Ascending aorta (tissue), 2 donors: ENCODE results near the gene FNTB. TPM values are rescaled to one million over a fixed set of nuclear protein-coding genes. Genes with fewer than 3 reads are reported as not detected.

Experiments
- DNase-seq, 2 donors: peaks; one replicate each; pipeline ENCODE4 v3.0.0-alpha.2; 2019; ENCODE audit warnings: low spot score in 2 of 2
- H3K27ac ChIP-seq, 2 donors: fragments of 200-600 bp; sonication (generic); one replicate each; pipeline ENCODE4 v1.5.1; 2016 to 2017; ENCODE audit warnings: mild to moderate bottlenecking in 1 of 2
- H3K27me3 ChIP-seq: fragments of 200-600 bp; sonication (generic); one replicate; pipeline ENCODE4 v1.5.1; 2017
- H3K36me3 ChIP-seq, 2 donors: fragments of 200-600 bp; sonication (generic); one replicate each; pipeline ENCODE4 v1.5.1; 2016
- H3K4me1 ChIP-seq, 2 donors: fragments of 200-600 bp; sonication (generic); one replicate each; pipeline ENCODE4 v1.5.1; 2016 to 2017; ENCODE audit warnings: mild to moderate bottlenecking in 1 of 2
- H3K4me3 ChIP-seq, 2 donors: fragments of 200-600 bp; sonication (generic); one replicate each; pipeline ENCODE4 v1.5.1; 2016 to 2017; ENCODE audit warnings: mild to moderate bottlenecking in 1 of 2
- H3K9me3 ChIP-seq, 2 donors: fragments of 200-600 bp; sonication (generic); one replicate each; pipeline ENCODE4 v1.5.1; 2016
- CTCF ChIP-seq, 3 experiments: fragments of 200-600 bp in 2 of 3; fragments of 450-650 bp in 1 of 3; sonication (generic) in 2 of 3; IDR thresholded peaks; one replicate each; pipeline ENCODE4 v1.5.1; 2016 to 2019; ENCODE audit warnings: antibody characterized with exemption in 3 of 3, mild to moderate bottlenecking in 1 of 3, moderate library complexity in 1 of 3
- intact Hi-C: fragments of 100-400 bp; cut with DNase I; formaldehyde crosslinking; loops from one replicate; pipeline ENCODE4 v1.15.1; 2023
- total RNA-seq: library from RNA; depleted of rRNA; stranded (reverse); fragments of >200 nt; gene quantifications from one replicate; pipeline ENCODE4 v1.1.0, GENCODE V29; 2016

The FNTB gene
- total RNA-seq, 1 donor from 2014 or later: 13.9 TPM

DNA sequence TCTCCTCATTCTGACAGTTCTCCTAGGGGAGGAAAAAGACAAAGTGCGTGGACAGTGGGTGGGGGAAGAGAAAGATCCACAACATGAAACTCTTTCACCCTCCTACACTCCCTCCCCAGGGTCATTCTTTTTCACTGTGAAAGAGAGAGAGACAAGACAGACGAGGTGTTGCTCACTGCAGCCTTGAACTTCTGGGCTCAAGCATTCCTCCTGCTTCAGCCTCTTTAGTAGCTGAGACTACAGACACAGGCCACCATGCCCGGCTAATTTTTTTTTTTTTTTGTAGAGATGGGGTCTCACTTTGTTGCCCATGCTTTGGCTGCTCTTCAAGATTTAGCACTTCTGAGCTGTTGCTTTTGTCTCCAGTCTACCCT is 46.9 kb upstream of the FNTB start:
- Histone ChIP-seq H3K36me3 (peaks cover 0 to 12% of the 10 kb centered on the region in 2 donors), H3K4me3 (no peak overlapping the region), H3K4me1 (peaks cover 0 to 9% of the 10 kb centered on the region in 2 donors), H3K9me3 (no peaks in the 10 kb centered on the region), H3K27ac (no peak overlapping the region), H3K27me3 (no peaks in the 10 kb centered on the region)
- no peak for DNase-seq
- intact Hi-C loops: loop anchor here (5.0 kb wide), 1 partner anchor 48 kb away; no protein-coding TSS in a partner anchor
- TF ChIP-seq CTCF (IDR thresholded peaks at IDR 0.05): no peak

DNA sequence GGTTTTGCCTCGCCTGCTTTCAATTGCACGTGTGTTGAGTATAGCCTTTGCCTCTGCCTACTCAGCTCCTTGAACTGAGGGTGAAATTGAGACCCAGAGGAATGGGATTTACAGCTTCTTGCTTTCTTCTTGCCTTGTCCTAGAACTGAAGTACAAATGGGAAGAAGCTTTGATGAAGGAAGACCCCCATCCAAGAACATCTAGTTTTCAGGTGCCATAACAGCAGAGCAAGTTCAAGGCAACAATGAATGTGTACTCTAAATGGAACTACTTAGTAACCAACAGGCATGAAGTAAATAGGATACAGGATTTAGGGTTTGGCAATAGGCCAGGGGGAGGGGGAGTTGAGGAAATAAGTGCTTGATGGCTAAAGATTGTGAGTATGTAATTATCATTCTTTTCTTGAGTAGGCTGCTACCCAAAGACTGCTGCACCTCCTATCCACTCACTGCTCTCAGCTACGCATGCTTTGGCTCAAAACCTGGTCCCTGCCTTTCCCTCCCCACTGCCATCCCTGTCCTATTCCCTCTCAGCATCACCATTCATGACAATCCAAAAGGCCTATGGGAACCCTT is 46.3 kb upstream of the FNTB start:
- Histone ChIP-seq H3K36me3 (peaks cover under 1 to 12% of the 10 kb centered on the region in 2 donors), H3K27me3 (no peaks in the 10 kb centered on the region)
- intact Hi-C loops: no loop called here

DNA sequence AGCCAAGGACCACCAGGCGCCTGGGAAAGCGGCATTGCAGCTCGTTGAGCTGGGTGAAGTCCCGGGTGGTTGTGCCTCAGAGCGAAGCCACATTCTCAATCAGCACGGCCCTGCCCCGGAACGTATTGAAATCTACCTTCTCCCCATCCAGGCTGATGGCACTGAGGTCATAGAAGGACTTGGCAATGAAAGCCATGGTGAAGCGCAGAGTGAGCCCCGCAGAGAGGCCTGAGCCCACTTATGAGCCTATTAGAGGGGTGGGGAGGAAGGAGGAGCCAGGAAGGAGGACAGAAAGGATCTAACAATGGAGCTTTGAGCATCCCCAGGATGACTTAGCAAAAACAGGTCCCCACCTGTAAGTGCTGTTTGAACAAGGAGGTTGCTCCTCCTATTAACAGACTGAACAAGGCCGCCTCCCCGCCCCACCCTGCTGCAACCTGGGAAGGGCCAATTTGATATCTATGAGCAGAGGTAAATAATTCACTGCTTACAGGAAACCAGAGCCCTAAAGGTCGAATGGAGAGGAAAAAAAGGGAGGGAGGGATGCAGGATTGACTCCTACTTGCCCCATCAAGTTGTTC is 44.1 kb upstream of the FNTB start, which contains the start of gene GPX2:
GPX2 (minus strand) TSS at position 215 of the 581 bp plus-strand sequence; CDS start at position 196, 19 bp downstream.
- H3K27me3 ChIP-seq: no peaks in the 10 kb centered on the region
- TF ChIP-seq CTCF (IDR thresholded peaks at IDR 0.05): no peak
- peaks cover 3 to 15% of the 10 kb centered on the region in 2 donors for H3K36me3 ChIP-seq
- intact Hi-C loops: no loop called here
- H3K9me3 ChIP-seq: no peaks in the 10 kb centered on the region
- no peak within 1 kb of the TSS for H3K4me3 ChIP-seq
- H3K4me1 ChIP-seq: no peaks in the 10 kb centered on the region
- peak in 1 of 2 donors; percentile 16 for DNase-seq
- no peak within 1 kb of the TSS for H3K27ac ChIP-seq

More for the DNA sequence above, 46.3 kb upstream of the FNTB start:
- Histone ChIP-seq H3K4me3 (no peak overlapping the region), H3K4me1 (peaks cover 0 to 6% of the 10 kb centered on the region in 2 donors), H3K9me3 (no peaks in the 10 kb centered on the region), H3K27ac (no peak overlapping the region)
- no peak for DNase-seq
- TF ChIP-seq CTCF (IDR thresholded peaks at IDR 0.05): no peak

GRCh38 chr14:64943556-64943955 is 43.1 kb upstream of the FNTB start:
- TF ChIP-seq CTCF (IDR thresholded peaks at IDR 0.05): no peak
- peaks cover 3 to 19% of the 10 kb centered on the region in 2 donors for H3K36me3 ChIP-seq
- H3K27me3 ChIP-seq: no peaks in the 10 kb centered on the region
- no peaks in the 10 kb centered on the region for H3K4me1 ChIP-seq
- H3K9me3 ChIP-seq: no peaks in the 10 kb centered on the region
- intact Hi-C loops: no loop called here
- peak in 1 of 2 donors; percentile 41 for DNase-seq
- no peak overlapping the region for H3K4me3 ChIP-seq
- H3K27ac ChIP-seq: no peak overlapping the region

- Histone ChIP-seq H3K27ac (no peak overlapping the region), H3K27me3 (no peaks in the 10 kb centered on the region), H3K4me3 (no peak overlapping the region), H3K36me3 (peaks cover 3 to 19% of the 10 kb centered on the region in 2 donors), H3K9me3 (no peaks in the 10 kb centered on the region), H3K4me1 (no peaks in the 10 kb centered on the region)
- no peak for TF ChIP-seq CTCF (IDR thresholded peaks at IDR 0.05)
- intact Hi-C loops: no loop called here
- DNase-seq: peak in 1 of 2 donors; percentile 30
Measured at GRCh38 chr14:64944041-64944440, 42.7 kb upstream of the FNTB start.
